GM06990 (cell line): ENCODE data around the gene REEP1.

Source experiments
- DNase-seq: peaks from one replicate; pipeline ENCODE4 v3.0.0-alpha.2; 2011; ENCODE audit not compliant: insufficient read length; ENCODE audit errors: extremely low read depth
- H3K27me3 ChIP-seq: replicated peaks from 2 replicates; pipeline ENCODE4 v1.6.0; 2011; ENCODE audit warnings: low read length; ENCODE audit not compliant: control insufficient read depth, insufficient read depth
- H3K36me3 ChIP-seq: 2 replicates; pipeline ENCODE4 v1.5.1; 2011; ENCODE audit warnings: low read length; ENCODE audit not compliant: control insufficient read depth, insufficient read depth
- H3K4me3 ChIP-seq: replicated peaks from 2 replicates; pipeline ENCODE4 v1.5.1; 2011; ENCODE audit warnings: low read depth, mild to moderate bottlenecking, control low read depth, low read length
- CTCF ChIP-seq: IDR thresholded peaks from 2 replicates; pipeline ENCODE4 v1.5.1; 2011; ENCODE audit warnings: low read length, control low read depth, mild to moderate bottlenecking, inconsistent platforms; ENCODE audit not compliant: insufficient read depth, poor library complexity, severe bottlenecking

REEP1 gene

GRCh38 chr2:86195808-86196387 lies 141.5 kb downstream of the REEP1 start:
- Histone ChIP-seq H3K27me3 (no peaks in the 10 kb centered on the region), H3K36me3 (no peaks in the 10 kb centered on the region; the same call in 1 of the 2 replicates), H3K4me3 (peak overlapping the region; percentile 91)
- TF ChIP-seq CTCF, result no peak
- no peak for DNase-seq

- no peak for TF ChIP-seq CTCF
- Histone ChIP-seq H3K4me3 (peak within 1 kb of the TSS; percentile 91), H3K27me3 (no peaks in the 10 kb centered on the region), H3K36me3 (no peaks in the 10 kb centered on the region; the same call in 1 of the 2 replicates)
- peak; percentile 99 for DNase-seq
Measured at GRCh38 chr2:86195055-86195807, 142.2 kb downstream of the REEP1 start, which contains the start of gene IMMT. Gene IMMT, minus strand, starts transcription at chr2:86195462. Its CDS starts 80 bp downstream, at chr2:86195382.

- peak overlapping the region; percentile 91 for H3K4me3 ChIP-seq
- H3K27me3 ChIP-seq, result no peaks in the 10 kb centered on the region
- DNase-seq, result no peak
- H3K36me3 ChIP-seq, result no peaks in the 10 kb centered on the region; the same call in none of the 2 replicates
- TF ChIP-seq CTCF, result no peak
Measured at GRCh38 chr2:86194751-86195054, 142.7 kb downstream of the REEP1 start.

- H3K27me3 ChIP-seq, result no peaks in the 10 kb centered on the region
- DNase-seq, result no peak
- peak overlapping the region; percentile 91 for H3K4me3 ChIP-seq
- no peak for TF ChIP-seq CTCF
- H3K36me3 ChIP-seq, result no peaks in the 10 kb centered on the region; the same call in none of the 2 replicates
Measured at GRCh38 chr2:86193901-86194567, 143.4 kb downstream of the REEP1 start.

GRCh38 chr2:86189782-86190416 lies 147.5 kb downstream of the REEP1 start:
- no peak for DNase-seq
- Histone ChIP-seq H3K36me3 (no peaks in the 10 kb centered on the region; the same call in none of the 2 replicates), H3K27me3 (no peaks in the 10 kb centered on the region), H3K4me3 (no peak overlapping the region)
- no peak for TF ChIP-seq CTCF
